CD4-positive, alpha-beta T cell treated with Interferon gamma for 1 hour (primary cell): ENCODE measurements around the gene OBSL1.

Experiments
- DNase-seq: peaks from one replicate; pipeline ENCODE4 v3.0.0-alpha.2; 2020

OBSL1 gene

DNA sequence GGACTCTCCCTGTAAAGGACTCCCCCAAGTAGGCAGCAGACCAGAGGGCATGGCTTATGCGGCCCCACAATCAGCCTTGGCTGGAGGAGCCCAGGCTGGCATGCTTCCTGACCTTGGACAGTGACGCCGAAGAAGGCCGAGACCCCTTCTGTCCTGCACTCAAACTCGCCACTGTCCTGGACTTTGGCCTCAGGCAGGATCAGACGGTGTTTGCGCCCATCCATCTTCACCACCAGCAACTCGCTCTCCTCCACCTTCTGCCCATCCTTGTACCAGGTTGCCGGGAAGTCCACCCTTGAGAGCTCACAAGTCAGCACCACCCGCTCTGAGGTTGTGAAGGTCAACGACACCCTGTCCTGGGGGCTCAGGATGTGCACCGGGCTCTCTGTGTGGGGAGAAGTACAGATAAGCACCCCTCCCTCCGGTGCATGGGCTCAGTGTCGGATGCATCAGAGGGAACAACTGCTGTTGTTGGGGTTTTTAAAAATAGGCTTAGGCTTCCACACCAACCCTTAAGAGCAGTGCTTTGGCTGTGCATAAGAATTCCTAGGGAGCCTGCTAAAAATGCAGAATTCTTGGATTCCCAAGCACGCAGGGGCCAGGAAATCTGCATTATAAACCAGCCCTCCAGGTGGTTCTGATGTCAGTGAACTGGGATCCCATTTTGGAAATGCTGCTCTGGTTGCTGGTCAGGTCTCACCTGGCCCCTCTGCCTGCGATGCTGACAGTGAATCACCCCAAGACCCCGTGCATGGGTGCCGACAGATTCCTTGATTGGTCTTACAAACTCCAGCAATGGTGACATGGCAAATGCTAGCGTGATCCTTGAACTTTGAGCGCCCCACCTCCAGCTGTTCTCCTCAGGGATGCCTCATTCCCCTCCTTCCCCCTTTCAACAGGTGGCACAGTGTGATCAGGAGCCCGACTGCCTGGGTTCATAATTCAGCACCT is 5.9 kb downstream of the OBSL1 start:
- no peak for DNase-seq

DNA sequence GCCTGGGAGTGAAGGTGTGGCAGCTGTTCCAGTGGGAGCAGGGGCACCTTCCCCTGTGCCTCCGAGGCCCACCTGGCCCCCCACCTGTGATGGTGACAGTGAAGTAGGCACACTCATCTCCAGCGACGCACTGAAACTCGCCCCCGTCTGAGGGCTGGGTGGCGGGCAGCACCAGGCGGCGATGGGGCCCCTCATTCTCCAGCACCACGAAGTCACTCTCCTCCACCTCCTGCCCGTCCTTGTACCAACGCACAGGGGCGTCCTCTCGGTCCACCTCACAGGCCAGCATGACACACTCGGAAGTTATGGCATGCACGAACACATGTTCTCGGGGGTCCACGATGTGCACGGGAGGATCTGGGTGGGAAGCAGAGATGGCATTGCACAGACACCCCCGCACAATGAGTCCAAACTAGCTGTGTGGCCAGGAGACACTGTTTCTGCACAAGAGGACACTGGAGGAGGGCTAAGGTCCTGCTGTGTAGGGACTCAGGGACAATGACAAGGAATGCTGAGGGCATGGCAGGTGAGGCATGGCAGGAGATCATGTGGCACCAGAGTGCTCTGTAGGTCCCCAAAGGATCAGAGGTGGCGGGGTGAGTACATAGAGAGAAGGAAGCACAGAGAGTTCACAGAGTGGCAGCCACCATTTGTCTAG is 7.9 kb downstream of the OBSL1 start:
- no peak for DNase-seq

DNA sequence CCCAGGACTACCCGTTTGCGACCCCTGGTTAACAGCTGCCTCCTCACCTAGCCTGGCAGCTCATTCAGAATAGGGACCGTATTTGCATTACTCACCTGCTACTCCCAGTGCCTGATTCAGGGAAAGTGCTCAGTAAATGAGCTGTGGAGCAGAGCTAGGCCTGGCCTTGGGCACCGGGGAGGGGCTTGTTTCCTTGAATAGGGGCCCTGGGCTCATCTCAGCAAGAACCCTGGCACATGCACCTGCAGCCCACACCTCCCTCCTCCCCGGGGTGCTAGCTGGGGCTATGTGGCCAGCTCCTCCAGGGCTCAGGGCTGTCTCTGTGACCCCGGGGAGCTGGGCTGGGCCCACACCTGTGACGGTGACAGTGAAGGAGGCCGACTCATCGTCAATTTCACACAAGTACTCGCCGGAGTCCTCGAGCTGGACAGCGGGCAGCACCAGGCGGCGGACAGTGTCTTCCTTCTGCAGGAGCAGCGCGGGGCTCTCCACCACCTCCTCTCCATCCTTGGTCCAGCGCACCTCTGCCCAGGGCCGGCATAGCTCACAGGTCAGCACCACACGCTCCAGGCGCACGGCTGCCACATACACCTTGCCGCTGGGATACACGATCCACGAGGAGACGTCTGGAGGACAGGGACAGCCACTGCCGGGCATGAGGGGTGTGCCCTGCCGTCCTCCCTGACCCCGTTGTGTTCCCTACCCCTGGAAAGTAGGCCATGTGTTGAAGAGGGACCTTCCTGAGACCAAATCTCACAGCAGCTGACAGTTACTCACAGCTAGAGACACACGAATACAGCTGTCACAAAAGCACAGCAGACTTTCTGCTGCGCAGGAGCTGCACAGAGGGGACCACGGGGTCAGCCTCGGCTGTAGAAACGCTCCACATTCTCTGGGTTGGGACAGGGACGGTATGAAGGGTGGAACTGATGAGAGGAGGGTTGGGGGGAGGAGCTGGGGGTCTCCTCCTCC is 9.0 kb downstream of the OBSL1 start:
- no peak for DNase-seq

DNA sequence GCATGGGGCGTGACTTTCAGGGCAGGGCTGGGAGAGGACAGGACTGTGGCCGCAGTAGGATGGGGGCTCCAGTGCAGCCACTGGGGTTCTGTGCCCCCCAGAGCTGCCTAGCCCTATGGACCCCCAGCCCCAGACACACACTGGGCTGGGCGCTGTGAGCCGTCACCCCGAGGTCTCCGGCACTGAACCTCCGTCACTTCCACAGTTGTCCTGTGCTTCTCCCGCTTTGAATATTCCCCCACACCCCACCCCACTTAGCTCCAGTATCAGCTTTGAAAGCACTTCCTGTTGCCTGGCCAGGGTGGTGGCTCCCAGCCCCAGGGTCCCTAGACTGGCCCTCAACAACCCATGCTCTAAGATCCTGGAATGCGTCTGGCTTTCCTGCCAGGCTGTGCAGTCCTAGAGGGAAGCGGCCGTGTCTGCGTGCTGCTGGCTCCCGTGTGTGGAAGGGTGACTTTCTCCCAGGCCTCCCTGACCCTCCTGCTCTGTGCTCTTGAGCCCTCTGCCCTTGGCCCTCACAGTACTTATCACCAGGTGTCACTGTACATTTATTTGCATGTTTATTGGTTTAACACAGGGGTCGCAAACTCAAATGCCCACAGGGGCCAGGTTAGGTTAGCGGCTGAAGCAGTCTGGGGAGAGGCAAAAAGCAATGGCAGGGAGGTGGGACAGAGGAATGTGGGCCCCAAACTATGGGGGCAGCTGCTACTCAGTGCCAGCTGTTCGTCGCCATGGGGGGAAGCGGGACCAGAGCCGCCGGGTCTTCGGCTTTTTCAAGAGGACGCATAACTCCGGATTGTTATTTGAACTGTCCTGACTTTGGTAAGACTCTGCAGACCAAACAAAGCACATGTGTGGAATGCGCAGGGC is 9.9 kb downstream of the OBSL1 start:
- no peak for DNase-seq

DNA sequence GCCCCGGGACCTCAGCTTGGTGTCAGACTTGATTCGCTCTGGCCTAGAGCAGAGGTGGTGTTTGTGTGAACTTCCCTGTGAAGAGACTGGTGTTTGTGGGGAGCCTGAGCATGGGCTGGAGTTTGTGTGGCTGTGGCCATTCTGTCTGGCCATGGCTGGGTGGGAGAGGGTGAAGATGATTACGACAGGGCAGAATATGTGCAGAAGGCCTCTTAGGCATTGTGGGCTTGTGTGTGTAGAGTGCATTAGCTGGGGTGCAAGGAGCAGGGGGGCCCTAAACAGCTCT is 10.5 kb downstream of the OBSL1 start:
- no peak for DNase-seq

DNA sequence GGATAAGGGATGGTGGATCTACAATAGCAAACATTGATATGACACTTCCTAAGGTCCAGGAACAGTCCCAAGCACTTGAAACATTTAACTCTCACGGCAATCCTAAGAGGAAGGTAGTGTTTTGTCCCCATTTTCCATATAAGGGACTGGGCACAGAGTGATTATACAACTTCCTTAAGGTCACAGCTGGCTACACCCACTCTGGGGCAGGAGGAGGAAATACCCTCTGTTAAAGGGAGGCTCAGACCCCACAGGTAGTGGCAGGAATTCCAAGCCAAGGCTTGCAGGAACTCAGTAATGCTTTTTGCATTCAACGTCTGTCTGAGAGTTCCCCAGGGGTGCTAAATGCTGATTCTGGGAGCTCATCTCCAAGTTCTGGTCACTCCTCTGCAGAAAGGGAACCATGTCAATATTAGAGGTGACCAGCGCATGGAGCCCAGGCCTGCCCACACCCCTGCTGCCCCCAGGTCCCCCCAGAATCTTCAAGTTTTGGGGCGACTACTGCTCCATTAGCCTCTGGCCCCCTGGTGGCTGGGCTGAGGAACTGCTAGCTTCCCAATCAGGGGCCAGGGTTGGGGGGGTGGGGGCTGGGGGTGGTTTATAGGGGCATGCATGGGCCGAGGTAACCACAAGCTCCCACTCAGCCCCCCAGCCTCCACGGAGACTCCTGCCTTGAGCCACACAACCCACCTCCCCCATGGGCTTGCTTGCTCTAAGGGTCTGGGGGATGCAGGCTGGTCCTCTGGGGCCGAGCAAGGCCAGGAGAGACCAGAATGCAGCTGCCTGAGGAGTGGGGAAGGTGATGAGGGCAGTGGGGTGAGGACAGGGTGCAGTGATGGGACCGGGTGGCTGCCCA is 11.1 kb downstream of the OBSL1 start:
- DNase-seq = no peak

DNA sequence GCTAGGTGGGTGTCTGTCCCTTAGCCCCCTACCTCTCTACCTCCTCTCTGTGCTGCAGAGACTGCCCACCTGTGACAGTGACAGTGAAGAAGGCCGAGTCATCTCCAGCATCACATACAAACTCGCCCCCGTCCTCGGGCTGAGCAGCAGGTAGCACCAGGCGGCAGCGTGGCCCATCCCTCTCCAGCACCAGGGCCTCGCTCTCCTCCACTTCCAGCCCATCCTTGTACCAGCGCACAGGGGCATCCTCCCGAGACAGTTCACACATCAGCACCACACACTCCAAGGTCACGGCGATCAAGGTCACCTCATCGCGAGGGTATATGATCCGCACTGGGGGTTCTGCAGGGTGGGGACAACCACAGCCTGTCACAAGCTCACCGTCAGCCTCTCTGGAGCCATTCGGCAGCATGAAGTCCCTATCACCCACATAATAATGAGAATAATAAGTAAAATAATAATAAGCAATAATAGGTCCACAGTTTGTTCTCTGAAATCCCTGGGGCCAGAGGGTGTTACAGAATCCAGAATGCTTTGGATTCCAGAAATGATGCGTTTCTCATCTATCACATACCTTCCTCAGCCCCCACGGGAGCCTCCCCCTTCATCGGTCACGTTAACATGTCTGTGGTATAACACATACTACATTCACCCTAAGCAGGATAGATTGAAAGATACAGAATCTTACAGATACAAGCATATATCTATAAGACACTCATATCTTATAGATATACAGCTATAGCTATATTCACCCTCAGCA is 12.0 kb downstream of the OBSL1 start:
- no peak for DNase-seq

DNA sequence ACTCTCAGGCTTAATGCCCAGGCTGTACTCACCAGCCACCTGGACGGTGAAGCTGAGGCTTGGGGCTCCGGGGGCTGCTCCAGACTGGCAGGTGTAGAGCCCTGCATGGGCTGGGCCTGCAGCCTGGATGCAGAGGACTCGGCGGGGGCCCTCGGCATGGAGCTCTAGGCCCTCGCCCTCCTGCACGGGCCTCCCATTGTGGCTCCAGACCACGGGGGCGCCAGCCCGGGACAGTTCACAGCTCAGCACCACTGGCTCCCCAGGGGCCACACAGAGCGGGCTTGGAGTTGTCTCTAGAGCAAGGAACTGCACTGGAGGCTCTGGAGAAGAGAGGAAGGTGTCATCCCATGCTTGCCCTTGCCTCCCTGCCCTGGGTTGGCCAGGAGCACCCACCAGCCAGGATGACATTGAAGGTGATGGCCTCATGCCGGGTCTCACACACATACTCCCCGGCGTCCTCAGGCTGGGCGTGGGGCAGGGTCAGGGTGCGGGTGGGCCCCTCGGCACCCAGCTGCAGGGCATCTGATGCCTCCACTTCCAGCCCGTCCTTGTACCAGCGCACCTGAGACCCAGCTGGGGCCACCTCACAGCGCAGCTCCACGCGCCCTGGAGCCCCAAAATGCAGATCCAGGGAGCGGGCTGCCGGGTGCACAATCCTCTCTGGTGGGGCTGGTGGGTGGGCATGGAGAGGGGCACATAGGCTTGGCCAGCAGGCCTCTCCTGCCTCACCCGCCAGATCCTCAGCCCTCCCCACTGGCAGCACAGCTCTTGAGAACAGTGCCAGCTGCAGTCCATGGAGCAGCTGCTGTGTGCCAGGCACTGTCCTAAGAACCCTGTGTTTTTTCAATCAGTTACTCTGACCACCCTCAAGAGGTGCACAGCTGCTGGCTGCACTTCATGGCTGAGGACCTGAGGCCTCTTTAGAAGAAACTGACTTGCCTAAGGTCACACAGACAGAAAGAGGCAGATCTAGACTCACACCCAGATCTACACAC is 13.3 kb downstream of the OBSL1 start:
- no peak for DNase-seq

DNA sequence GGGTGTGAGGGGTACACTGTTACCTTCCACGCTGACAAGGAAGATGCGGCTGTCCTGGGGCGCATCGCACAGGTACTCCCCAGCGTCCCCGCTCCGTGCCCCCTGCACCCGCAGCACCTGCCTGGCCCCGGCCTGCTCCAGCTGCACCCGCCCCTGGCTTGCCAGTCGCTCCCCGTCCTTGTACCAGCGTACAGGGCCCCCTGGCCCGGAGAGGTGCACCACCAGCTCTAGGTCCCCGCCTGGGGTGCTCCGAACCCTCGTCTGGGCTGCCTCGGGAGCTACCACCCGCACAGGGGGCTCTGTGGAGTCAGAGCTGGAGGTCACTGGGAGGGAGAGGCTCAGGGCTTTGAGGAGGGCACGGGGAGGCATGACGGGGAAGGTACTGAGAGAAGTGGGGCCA is 14.0 kb downstream of the OBSL1 start:
- DNase-seq = no peak

DNA sequence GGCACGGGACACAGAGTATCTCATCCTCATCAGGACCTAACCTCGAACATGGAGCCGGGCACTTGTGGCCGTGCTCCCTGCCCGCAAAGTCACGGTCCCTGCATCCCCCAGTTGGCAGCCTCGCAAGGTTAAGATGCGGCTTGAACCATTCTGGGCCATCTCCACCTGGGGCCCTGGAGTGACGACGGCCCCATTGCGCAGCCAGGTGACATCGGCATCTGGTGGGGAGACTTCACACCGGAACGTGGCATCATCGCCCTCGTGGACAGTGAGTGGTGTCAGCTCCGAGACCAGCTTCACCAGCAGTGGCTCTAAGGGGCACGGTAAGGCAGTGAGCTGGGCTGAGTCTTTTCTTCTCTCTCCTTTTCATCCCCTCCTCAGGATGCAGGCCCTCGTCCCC is 14.9 kb downstream of the OBSL1 start:
- DNase-seq = no peak

DNA sequence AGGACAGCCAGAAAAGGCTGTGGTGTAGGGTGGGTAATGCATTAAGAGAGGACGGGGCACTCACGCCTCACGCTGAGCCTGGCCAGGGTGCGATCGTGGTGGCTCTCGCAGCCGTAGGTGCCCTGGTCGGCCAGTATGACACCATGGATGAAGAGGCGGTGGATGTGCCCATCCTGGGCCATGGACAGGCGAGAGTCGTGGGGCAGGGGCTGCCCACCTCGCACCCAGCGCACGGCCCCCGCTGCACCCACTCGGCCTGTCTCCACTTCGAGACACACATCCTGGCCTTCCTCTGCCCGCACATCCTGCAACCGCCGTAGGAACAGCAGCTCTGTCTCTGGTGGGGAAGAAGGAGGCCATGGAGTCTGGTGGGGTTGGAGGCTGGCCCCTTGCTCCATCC is 15.4 kb downstream of the OBSL1 start:
- DNase-seq = no peak

DNA sequence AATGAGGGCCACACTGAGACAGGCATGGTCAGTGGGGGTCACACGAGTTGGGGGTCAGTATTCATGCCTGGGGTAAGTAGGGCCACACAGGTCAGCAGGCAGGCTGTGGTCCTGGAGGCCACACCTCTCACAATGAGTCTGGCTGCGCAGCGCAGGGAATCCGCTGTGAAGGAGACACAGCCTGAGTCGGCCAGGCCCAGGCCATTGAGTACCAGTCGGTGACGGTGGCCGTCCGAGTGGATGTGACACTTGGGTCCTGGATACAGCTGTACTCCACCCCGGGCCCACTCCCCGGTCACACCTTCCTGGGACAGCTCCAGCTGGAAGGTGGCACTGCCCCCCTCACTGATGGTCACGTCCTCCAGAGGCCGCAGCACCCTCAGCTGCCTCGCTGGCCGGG is 17.0 kb downstream of the OBSL1 start:
- no peak for DNase-seq

DNA sequence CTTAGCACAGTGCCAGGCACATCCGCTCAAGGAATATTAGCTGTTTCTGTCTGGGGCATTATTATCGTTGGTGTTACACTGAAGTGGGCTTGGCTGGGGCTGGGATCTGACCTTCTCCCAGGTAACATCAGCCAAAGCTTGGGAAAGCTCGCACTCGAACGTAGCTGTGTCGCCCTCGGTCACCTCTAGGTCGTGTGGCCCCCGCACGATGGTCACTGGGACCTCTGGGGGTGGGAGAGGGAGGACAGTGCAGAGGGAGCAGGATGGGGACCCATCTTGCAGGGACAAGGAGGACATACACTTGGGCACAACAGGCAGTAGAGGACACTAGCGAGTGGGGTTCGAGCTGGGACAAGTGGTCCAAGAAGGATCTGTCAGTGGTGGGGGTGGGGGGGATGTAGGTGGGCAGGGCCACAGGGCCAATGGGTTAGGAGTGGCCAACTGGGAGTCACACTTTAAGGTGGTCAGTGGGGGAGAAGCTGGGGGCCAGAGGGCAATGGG is 17.8 kb downstream of the OBSL1 start:
- no peak for DNase-seq

DNA sequence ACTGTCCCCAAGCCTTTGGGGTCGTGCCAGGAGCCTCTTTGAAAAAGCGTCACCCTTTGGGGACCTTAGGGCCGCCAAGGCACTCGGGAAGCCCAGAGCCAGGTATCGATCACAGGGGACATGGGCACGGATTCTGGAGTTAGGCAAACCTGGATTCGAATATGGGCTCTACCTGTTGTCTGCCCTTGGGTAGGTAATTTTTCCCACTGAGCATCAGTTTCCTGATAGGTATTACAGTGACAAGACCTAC is 18.2 kb downstream of the OBSL1 start:
- DNase-seq = no peak

DNA sequence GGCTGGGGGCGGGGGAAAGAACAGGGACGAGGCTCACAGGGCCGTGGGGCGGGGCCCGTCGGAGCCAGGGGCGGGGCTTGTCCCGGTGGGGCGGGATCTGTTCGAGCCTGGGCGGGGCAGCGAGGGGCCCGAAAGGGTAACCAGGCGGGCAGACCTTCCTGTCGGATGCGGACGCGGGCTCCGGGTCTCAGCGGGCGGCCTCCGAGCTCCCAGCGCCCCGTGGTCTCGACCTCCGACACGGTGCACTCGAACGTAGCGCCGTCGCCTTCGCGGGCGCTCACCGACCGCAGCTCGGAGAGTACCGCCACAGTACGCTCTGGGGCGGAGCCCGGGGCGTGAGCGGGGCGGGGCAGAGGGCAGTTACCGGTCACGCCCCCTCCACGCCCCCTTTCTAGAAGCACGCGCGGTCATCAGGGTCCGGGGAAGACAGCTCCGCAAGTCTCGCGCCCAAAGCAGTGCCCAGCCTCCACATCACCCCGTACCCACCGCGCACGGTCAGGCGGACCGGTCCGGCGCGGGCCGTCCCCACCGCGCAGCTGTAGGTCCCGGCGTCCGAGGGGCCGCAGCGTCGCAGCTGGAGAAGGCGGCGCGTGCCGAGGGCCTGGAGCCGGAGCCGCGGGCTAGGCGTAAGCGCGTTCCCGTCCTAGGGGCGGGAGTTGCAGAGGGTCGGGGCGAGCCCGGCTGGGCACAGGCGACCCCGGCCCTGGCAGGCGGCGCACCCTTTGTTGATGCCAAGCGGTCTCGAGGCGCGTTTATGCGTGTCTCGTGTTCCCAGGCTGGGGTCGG is 18.8 kb downstream of the OBSL1 start:
- peak; percentile 79 for DNase-seq

DNA sequence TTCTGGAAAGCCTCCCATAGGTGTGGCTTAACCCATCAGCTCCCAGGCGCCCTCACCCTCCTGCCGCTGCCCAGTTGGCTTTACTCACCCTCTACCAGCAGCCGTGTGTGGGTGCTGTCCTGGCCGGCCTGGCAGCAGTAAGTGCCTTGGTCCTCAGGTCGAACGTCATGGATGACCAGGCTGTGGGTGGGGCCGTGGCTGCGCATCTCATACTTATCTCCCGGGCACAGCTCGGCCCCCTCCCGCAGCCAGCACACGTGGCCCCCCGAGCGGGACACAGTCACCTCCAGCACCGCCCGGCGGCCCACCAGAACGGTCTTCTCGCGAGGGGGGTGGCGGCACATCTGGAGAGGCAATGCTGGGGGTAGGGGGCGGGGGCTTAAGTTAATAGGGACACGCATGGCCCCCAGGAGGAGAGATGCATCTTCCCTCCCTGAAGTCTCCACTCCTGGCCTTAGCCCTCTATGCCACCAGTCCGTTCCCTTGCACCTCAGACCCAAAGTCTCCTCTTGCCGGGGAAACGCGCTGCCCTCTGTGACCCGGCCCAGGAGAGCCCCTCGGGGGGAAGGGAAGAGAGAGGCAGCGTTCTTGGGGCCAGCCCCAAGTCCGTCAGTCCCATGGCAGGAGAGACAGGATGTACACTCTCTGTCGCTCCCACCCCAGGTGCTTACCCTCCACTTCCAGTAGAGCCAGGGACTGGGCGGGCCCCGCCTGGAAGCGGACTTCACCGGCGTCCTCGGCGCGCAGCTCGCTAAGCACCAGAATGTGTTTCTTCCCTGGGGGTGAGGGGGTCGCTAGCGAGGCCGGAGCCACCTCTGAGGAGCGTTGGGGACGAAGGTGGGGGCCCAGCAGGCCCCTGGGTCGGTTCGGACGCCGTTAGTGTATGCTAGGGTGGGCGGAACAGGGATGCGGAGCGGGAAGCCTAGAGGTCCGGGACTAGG is 19.6 kb downstream of the OBSL1 start:
- DNase-seq = no peak

DNA sequence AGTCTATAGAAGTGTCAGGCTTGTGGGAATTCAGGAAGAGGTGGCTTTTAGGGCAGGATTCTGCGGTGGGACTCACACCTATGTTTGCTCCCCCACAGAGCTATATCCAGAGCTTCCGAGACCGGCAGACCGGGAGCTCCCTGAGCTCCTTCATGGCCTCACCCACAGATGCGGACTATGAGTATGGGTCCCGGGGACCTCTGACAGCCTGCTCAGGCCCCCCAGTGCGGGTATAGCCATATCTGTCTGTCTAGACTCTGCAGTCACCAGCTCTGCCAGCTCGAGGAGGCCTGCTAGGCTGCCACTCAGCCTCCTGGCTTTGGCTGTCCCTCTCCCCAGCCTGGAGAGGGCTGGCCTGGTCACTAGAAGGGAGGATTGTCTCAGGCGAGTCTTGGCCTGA is 21.7 kb downstream of the OBSL1 start:
- DNase-seq = no peak
